Chondrocyte (in vitro differentiated cells): ENCODE measurements around the gene TBC1D19. TPM values are rescaled to one million over a fixed set of nuclear protein-coding genes. Genes with fewer than 3 reads are reported as not detected.
"Not testable (repeated sequence)": the region's sequence is repeated elsewhere in the genome, so short reads cannot be mapped to it uniquely, and the experiment has no call there.

Experiments used
- DNase-seq: peaks from one replicate; pipeline ENCODE4 v3.0.0; 2021; ENCODE audit warnings: mixed read lengths, low spot score
- H3K27ac Mint-ChIP-seq: one replicate; pipeline ENCODE4 v1.8.0; 2021; ENCODE audit warnings: mild to moderate bottlenecking, moderate library complexity, mixed read lengths; ENCODE audit not compliant: unreplicated experiment
- H3K27me3 Mint-ChIP-seq: 2 replicates; pipeline ENCODE4 v1.8.0; 2021; ENCODE audit warnings: low read depth, mixed read lengths
- H3K36me3 Mint-ChIP-seq: 2 replicates; pipeline ENCODE4 v1.8.0; 2021; ENCODE audit warnings: low read depth, mixed read lengths
- H3K4me1 Mint-ChIP-seq: 2 replicates; pipeline ENCODE4 v1.8.0; 2021; ENCODE audit warnings: low read depth, mild to moderate bottlenecking, mixed read lengths
- H3K4me3 Mint-ChIP-seq: one replicate; pipeline ENCODE4 v1.8.0; 2021; ENCODE audit warnings: mild to moderate bottlenecking, moderate library complexity, mixed read lengths; ENCODE audit not compliant: unreplicated experiment
- H3K9me3 Mint-ChIP-seq: 2 replicates; pipeline ENCODE4 v1.8.0; 2021; ENCODE audit warnings: low read depth, mixed read lengths
- CTCF ChIP-seq: fragments of 200-600 bp; sonication (generic); IDR thresholded peaks from 2 replicates; pipeline ENCODE4 v1.5.0; 2021; ENCODE audit warnings: antibody characterized with exemption, mild to moderate bottlenecking, moderate library complexity
- total RNA-seq: library from RNA; stranded (reverse); gene quantifications from 3 replicates; pipeline ENCODE4 v1.2.1, GENCODE V29; 2021

TBC1D19 gene
- total RNA-seq, 1 donor from 2014 or later = 12.4 TPM

- Mint-ChIP-seq H3K4me3 (peak overlapping the region; percentile 93), H3K4me1 (peaks cover 39% of the 10 kb centered on the region), H3K9me3 (peaks cover 4% of the 10 kb centered on the region), H3K27me3 (no peaks in the 10 kb centered on the region), H3K36me3 (peaks cover 3% of the 10 kb centered on the region), H3K27ac (peak overlapping the region; percentile 97)
- no peak for TF ChIP-seq CTCF
- no peak for DNase-seq
These were observed 841 bp downstream of the TBC1D19 start for GRCh38 chr4:26584725-26585124.

- no peak for DNase-seq
- TF ChIP-seq CTCF = peak; percentile 10
- peak overlapping the region; percentile 90 for H3K27ac Mint-ChIP-seq
- H3K4me3 Mint-ChIP-seq = no peak overlapping the region
- peaks cover 8% of the 10 kb centered on the region for H3K9me3 Mint-ChIP-seq
- no peaks in the 10 kb centered on the region for H3K27me3 Mint-ChIP-seq
- H3K36me3 Mint-ChIP-seq = peaks cover 5% of the 10 kb centered on the region
- peaks cover 46% of the 10 kb centered on the region for H3K4me1 Mint-ChIP-seq
These were observed 5.8 kb downstream of the TBC1D19 start for GRCh38 chr4:26589705-26590104.

GRCh38 chr4:26590639-26591038, 6.8 kb downstream of the TBC1D19 start:
- Mint-ChIP-seq H3K36me3 (peaks cover 5% of the 10 kb centered on the region), H3K4me1 (peaks cover 37% of the 10 kb centered on the region), H3K27me3 (no peaks in the 10 kb centered on the region), H3K9me3 (peaks cover 9% of the 10 kb centered on the region), H3K4me3 (peak overlapping the region; percentile 18), H3K27ac (peak overlapping the region; percentile 90)
- TF ChIP-seq CTCF = no peak
- DNase-seq = no peak

GRCh38 chr4:26593557-26593956, 9.7 kb downstream of the TBC1D19 start:
- H3K36me3 Mint-ChIP-seq, H3K27me3 Mint-ChIP-seq, DNase-seq, H3K9me3 Mint-ChIP-seq, H3K4me3 Mint-ChIP-seq, H3K27ac Mint-ChIP-seq: not testable (repeated sequence)
- H3K4me1 Mint-ChIP-seq = peaks cover 39% of the 10 kb centered on the region

- no peak for TF ChIP-seq CTCF
- Mint-ChIP-seq H3K27me3 (no peaks in the 10 kb centered on the region), H3K4me3 (no peak overlapping the region), H3K36me3 (peaks cover 1% of the 10 kb centered on the region), H3K4me1 (peaks cover 36% of the 10 kb centered on the region), H3K9me3 (peaks cover 4% of the 10 kb centered on the region), H3K27ac (no peak overlapping the region)
- DNase-seq = no peak
These were observed 10.5 kb downstream of the TBC1D19 start for GRCh38 chr4:26594371-26594770.

- peaks cover 32% of the 10 kb centered on the region for H3K4me1 Mint-ChIP-seq
- H3K4me3 Mint-ChIP-seq = no peak overlapping the region
- H3K27ac Mint-ChIP-seq = no peak overlapping the region
- TF ChIP-seq CTCF = no peak
- DNase-seq = no peak
- peaks cover 4% of the 10 kb centered on the region for H3K9me3 Mint-ChIP-seq
- peaks cover 1% of the 10 kb centered on the region for H3K36me3 Mint-ChIP-seq
- no peaks in the 10 kb centered on the region for H3K27me3 Mint-ChIP-seq
These were observed 10.9 kb downstream of the TBC1D19 start for GRCh38 chr4:26594778-26595177.
